ENCODE measurements around the gene BCKDHA.

DNA sequence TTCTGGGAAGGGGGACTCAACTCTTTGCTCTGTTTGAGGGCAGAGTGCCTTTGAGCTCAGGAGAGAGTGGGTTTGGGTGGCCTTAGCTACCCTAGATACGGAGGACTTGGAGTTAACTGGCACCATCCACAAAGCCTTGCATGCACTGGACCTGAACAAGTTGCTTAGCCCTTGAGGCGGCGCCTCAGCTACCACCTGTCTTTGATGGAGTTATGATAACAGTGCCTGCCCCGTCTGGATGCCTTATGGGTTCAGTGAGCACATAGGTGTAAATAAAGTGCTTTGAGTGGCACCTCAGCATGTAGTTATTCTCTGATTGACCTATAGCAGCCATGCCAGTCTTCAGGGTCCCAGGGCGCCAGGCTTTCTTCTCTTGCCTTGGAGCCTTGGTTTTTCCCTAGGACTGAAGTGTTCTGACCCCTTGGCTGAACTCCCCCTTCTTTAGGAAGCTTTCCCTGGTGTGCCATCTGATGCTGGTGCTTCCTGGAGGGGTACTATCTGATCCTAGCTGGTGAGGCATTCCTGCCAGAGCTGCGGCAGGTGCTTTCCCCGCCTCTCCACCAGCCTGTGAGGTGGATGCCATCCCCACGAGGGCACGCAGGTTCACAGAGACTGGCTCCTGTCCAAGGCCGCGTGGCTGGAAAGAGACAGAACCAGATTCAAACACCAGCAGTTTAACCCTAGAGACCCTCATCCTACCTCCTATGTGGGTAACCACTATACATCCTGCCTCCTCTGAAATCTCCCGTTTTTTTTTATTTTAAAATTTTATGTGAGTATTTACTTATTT lies 5.8 kb downstream of the BCKDHA start:
- TF ChIP-seq, protein P1, sequence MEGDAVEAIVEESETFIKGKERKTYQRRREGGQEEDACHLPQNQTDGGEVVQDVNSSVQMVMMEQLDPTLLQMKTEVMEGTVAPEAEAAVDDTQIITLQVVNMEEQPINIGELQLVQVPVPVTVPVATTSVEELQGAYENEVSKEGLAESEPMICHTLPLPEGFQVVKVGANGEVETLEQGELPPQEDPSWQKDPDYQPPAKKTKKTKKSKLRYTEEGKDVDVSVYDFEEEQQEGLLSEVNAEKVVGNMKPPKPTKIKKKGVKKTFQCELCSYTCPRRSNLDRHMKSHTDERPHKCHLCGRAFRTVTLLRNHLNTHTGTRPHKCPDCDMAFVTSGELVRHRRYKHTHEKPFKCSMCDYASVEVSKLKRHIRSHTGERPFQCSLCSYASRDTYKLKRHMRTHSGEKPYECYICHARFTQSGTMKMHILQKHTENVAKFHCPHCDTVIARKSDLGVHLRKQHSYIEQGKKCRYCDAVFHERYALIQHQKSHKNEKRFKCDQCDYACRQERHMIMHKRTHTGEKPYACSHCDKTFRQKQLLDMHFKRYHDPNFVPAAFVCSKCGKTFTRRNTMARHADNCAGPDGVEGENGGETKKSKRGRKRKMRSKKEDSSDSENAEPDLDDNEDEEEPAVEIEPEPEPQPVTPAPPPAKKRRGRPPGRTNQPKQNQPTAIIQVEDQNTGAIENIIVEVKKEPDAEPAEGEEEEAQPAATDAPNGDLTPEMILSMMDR (IDR thresholded peaks at IDR 0.05) = no peak
- TF ChIP-seq POLR2A (IDR thresholded peaks at IDR 0.05) = no peak
